Adrenal gland (tissue), 5 donors: ENCODE data around the gene MED23.

ENCODE experiments used
- POLR2A ChIP-seq, 2 donors: fragments of 450-650 bp; IDR thresholded peaks; one replicate each; pipeline ENCODE4 v1.6.1; 2017; ENCODE audit warnings: antibody characterized with exemption in 2 of 2, mild to moderate bottlenecking in 2 of 2, moderate library complexity in 1 of 2
- TF ChIP-seq, protein P1 (sequence below), 6 experiments: fragments of 450-650 bp in 4 of 6; fragments of 200-600 bp in 2 of 6; sonication (generic) in 1 of 6; IDR thresholded peaks; 1 replicate in 5 of 6; 2 replicates in 1 of 6; pipeline versions ENCODE4 v1.5.1 to v1.8.0; 2016 to 2021; ENCODE audit warnings: antibody characterized with exemption in 6 of 6, mild to moderate bottlenecking in 2 of 6, moderate library complexity in 1 of 6
- donor health status: DM: no; HTN: no; CAD: no.

DNA sequence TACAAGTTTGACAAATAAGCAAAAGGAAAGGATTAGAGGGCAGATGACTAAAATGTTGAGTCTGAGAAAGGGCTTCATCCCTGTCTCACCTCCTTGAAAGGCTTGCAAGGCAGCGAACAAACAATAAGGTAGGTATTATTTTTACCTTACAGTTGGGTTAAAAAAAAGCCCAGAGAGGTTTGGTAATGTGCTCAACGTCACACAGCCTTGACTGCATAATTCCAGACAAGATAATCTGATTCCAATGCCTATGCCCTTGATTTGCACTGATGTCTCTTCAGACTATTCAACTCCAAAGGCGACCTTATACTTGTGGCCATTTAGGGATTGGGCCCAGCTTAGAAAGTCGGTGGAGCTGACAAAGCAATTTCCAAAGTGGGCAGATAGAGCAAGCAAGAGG, 53.4 kb downstream of the MED23 start:
- TF ChIP-seq, protein P1, sequence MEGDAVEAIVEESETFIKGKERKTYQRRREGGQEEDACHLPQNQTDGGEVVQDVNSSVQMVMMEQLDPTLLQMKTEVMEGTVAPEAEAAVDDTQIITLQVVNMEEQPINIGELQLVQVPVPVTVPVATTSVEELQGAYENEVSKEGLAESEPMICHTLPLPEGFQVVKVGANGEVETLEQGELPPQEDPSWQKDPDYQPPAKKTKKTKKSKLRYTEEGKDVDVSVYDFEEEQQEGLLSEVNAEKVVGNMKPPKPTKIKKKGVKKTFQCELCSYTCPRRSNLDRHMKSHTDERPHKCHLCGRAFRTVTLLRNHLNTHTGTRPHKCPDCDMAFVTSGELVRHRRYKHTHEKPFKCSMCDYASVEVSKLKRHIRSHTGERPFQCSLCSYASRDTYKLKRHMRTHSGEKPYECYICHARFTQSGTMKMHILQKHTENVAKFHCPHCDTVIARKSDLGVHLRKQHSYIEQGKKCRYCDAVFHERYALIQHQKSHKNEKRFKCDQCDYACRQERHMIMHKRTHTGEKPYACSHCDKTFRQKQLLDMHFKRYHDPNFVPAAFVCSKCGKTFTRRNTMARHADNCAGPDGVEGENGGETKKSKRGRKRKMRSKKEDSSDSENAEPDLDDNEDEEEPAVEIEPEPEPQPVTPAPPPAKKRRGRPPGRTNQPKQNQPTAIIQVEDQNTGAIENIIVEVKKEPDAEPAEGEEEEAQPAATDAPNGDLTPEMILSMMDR (IDR thresholded peaks at IDR 0.05): no peak
- TF ChIP-seq POLR2A (IDR thresholded peaks at IDR 0.05): no peak
